NCI-H526 (cell line): ENCODE results near the gene SLC9A8.

Experiments
- DNase-seq, 2 experiments: peaks; one replicate each; lab custom pipeline; 2025; lab: John Stamatoyannopoulos, UW

Gene SLC9A8

DNA sequence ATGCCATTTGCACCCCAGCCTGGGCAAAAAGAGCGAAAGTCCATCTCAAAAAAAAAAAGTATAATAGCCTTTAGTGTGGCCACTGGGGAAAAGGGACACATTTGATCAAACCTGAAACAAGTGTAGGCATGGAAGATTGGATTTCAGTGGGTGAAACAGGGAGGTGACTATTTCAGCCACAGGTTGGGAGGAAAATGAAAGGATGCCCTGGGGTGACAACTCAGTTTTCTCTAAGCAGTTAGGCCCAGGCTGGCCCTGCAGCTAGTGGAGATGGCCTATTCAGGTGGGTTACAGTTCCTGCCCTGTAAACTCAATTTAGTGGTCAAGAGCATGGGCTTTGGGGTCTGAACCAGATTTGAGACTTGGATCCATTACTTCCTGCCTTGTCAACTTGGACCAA lies 66.3 kb downstream of the SLC9A8 start:
- DNase-seq = no peak

DNA sequence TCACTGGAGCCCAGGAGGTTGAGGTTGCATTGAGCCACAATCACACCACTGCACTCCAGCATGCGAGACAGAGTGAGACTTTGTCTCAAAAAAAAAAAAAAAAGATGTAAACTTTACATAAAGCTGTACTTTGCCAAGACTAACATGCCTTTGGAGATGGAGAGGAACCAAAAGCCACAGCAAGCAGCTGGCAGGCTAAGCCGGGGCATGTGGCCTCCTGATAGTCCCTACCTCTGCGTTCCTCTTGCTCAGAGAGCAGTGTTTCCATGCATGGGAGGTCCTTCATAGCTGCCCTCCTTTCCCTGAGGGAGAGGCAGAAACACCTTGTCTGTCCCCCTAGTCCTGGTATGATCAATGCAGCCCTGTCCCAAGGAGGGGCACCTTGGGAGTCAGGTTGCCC lies 67.5 kb downstream of the SLC9A8 start:
- DNase-seq = no peak

DNA sequence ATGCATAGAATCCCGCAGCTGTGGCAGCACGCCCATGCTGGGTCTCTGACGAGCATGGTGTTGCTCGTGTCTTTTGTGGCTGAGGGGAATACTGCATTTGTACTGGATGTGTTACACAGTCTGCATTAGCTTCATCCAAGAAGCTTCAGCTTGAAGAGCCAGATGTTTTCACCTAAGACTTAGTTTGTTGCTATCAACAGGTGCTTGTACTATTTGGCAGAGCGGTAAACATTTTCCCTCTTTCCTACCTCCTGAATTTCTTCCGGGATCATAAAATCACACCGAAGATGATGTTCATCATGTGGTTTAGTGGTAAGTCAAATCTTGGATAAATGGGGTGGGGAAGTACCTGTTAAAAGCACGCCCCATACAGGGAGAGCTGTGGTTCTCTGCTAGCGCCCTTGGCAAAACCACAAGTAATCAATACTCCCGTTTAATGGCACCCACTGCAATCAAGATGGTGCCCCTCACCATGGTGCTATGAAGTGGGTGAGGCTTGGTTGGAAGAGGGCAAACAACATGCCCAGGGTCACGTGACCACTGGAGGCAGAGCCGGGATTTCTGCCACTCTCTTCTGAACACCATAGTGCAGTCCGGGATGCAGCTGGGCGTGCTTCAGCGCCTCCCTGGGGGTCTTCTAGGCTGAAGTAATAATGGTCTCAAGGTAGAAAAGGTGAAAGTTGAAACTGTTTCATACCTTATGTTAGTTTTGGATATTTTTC lies 68.3 kb downstream of the SLC9A8 start:
- DNase-seq = no peak

DNA sequence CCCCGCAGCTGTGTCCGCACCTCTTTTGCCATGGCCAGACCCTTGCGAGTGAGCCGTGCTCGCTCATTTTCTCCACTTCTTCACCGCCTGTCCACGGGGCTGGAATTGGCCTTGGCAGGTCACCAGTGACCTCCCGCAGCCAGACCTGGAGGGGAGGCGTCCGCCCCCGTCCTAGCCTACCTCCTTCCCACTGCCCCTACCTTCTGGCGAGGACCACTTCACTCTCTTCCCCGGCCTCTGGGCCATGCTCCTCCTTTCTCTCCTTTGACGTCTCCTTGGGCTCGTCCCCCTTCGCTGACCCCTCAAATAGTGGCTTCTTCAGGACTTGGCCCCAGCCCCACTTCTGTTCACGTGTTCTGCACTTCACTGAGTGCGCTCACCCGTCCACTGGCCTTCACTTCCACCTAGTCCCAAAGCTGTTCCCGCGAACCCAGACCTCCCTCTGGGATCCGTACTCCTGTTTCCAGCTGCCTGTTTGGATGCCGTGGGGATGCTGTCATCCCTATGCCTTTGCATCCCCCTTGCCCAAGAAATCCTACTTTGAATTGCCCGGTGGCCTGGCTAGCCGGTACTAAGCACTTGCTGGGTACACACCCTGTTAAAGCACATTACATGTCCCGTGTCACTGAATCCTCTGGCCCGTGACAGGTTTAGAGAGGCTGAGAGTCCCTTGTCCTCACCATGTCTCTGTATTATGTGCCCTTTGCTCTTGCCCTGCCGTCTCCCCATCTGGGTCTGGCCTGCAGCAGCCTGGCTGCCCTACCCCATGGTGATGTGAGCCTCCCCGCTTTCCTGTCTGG lies 69.7 kb downstream of the SLC9A8 start:
- DNase-seq = no peak

DNA sequence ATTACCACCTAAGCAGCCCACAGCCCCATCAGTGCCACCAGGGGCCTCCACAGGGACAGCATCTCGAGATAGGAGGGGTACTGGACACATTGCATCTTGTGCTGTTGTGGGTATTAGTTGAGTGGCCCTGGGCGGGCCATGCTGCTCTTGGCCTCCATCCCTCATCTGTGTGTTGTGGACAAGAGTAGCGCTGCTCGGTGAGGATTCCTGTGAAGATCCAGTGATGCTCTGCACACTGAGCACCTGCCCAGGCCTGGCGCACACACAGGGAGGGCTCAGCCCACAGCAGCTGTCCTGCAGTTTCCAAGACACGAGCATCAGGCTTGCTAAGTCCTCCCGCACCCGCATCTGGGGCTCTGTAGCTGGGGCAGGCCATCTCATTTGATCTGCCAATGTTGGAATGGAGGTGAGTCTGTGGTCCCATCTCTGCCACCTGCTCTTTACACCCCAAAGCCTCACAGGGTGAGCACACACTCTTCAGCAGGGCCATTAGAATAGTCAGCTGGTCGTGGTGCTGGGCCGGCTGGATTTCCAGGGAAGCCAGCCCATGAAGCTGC lies 70.7 kb downstream of the SLC9A8 start:
- DNase-seq = no peak

DNA sequence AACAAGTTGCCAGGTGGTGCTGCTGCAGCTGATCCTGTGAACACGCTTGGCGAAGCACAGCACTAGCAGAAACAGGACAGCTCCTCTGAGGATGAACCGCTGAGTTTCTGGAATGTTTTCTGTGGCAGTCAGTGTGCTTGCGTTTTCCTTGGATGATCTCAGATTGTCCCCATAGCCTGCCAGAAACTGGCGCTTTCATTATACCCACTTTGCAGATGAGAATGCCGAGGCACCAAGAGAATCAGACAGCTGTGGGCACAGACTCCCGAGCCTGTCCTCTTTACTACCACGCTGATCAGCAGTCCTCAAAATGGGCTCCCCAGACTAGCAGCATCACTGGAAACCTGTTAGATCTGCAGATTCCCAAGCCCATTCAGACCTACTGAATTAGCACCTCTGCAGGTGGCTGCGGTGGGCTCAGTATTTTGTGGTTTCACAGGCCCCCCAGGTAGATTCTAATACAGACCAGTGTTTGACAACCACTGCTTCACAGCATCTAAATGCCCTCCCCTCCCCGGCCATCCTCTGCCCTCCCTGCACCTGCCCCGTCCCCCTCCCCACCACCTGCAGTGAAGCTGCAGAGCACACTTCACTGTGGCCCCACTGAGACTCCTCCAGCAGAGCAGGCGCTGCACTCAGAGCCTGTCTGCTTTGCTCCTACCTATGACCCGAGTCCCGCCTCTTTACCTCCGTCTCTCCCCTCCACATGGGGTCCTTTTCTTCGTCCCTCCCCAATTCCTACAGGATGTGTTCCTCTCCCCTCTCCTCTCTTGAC lies 73.1 kb downstream of the SLC9A8 start:
- DNase-seq = no peak

DNA sequence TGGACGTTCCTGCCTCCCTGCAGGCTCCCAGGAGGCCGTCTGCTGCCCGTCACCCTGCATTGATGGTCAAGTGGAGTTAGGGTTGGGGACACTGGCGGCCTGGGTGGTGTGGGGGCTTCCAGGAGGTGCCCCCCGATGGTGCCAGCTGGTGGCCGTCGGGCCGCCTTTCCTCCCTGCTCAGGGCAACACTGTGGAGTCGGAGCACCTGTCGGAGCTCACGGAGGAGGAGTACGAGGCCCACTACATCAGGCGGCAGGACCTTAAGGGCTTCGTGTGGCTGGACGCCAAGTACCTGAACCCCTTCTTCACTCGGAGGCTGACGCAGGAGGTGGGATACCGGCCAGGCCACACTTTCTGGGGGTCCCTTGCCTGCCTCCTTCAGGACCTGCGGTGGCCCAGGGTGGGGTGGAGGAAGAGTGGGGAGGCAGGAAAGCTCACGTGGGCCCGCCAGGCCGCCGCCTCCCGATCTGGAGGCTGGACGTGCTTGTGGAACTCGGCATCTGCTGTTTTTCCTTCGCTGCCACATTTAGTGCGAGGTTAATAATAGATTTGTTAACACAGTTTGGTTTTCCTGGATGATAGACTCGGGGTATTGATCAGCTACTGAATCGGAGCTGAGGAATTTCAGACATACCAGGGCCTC lies 74.1 kb downstream of the SLC9A8 start:
- no peak for DNase-seq

DNA sequence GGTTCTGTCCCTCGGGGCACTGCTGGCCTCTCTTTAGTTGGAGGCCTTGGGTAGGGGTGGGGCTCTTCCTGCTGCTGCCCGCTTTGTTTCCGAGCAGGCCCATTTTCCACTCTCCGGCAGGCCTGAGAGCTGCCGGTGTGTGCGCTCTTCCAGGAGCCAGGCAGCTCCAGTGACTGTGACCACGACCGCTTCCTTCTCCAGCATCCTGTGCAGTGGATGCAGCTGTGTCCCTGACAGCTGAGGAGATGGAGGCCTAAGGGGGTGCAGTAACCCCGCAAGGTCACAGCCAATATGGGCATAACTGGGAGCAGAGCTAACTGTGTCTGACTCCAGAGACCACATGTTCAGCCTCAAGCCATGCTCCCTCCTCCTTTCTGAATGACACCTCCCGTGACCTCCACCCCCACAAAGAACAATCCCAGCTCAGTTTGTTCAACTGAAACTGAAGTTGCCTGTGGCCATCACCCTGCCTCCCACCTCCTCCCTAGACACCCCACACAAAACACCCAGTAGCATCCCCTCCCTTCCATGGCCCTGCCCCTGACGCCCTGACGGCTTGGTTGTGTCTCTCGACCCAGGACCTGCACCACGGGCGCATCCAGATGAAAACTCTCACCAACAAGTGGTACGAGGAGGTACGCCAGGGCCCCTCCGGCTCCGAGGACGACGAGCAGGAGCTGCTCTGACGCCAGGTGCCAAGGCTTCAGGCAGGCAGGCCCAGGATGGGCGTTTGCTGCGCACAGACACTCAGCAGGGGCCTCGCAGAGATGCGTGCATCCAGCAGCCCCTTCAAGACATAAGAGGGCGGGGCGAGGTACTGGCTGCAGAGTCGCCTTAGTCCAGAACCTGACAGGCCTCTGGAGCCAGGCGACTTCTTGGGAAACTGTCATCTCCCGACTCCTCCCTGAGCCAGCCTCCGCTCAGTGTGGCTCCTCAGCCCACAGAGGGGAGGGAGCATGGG lies 74.9 kb downstream of the SLC9A8 start:
- no peak for DNase-seq

DNA sequence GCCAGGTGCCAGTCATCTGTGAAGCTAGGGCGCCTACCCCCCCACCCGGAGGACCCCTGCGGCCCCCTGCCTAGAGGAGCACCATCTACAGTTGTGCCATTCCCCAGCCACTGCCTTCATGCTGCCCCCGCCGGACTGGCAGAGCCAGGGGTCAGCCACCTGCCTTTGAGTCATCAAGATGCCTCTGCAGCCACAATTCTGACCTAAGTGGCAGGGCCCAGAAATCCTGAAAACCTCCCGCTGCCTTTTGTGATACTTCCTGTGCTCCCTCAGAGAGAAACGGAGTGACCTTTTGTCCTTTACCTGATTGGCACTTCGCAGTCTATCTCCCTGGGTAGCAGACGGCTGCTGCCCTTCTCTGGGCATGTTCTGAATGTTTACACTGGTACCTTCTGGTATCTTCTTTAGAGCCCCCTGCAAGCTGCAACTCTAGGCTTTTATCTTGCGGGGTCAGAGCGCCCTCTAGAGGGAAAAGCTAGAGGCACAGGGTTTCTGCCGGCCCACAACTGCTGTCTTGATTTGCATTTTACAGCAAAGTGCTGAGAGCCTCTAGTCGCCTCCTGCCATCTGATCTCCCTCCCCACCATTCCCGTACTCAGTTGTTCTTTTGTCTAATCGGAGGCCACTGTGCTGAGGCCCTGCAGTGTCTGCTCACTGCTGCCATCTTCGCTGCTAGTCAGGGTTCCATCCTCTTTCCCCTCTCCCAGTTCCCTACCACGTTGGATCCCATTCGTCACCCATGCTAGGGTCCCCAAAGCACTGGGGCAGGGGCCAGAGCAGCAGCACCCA lies 75.8 kb downstream of the SLC9A8 start:
- DNase-seq = peak; percentile 88 to 96

DNA sequence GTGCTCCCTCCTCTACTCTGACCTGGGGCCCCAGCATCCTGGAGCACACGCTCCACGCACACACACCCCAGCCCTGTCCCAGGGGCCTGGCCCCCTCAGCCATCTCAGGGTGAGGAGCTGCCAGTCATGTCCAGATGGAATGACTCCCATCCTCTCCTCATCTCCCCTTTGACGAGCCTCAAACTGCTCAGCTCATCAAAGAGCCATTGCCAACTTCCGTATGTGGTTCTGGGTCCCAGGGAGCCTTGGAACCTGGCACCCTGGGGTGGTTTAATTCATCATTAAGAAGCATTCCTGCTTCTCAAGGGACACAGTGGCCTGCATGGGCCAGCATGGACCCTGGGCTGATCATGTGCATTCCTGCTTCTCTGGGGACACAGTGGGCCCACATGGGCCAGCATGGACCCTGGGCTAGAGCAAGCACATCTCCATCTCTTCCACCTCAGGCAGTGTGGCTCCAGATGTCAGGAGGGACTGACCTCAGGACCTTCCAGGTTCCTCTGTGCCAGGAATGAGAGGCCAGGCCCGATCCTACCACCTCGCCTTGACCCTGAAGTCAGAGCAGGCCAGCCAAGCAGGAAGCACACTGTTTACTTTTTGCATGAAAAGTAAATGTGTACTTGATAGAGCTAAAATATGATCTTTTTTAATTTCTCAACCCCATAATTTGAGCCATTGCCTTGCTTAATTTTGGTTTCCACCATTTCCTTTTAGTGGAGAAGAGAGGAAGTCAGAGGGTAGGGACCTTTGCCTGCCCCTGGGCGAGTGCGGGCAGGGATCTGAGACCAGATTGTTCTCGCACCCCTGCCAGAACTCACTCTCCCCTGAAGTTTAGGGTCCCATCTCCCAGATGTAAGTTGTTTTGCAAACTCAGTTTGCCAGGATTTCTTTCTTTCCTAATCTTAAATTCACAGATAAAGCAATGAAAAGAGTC lies 76.6 kb downstream of the SLC9A8 start:
- DNase-seq = no peak

DNA sequence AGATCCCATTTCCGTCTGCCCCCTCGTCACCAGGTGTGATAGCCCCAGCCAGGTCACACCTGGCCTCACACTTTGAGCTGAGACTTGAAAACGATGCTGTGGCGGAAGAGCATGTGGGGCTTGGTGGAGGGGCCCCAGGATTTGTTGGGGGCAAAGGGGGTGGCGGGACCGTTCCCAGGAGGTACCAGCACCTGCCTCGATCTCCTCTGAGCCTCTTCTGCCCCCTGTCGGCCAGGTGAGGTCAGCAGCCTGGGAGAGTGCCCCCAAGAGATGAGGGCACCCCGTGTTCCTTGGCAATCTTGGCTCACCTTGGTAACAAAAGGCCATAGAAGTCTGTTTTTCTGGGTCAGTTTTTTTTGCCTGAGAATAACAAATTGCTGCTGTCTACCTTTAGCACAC lies 77.3 kb downstream of the SLC9A8 start:
- peak in 1 of 2 experiments; percentile 52 for DNase-seq

DNA sequence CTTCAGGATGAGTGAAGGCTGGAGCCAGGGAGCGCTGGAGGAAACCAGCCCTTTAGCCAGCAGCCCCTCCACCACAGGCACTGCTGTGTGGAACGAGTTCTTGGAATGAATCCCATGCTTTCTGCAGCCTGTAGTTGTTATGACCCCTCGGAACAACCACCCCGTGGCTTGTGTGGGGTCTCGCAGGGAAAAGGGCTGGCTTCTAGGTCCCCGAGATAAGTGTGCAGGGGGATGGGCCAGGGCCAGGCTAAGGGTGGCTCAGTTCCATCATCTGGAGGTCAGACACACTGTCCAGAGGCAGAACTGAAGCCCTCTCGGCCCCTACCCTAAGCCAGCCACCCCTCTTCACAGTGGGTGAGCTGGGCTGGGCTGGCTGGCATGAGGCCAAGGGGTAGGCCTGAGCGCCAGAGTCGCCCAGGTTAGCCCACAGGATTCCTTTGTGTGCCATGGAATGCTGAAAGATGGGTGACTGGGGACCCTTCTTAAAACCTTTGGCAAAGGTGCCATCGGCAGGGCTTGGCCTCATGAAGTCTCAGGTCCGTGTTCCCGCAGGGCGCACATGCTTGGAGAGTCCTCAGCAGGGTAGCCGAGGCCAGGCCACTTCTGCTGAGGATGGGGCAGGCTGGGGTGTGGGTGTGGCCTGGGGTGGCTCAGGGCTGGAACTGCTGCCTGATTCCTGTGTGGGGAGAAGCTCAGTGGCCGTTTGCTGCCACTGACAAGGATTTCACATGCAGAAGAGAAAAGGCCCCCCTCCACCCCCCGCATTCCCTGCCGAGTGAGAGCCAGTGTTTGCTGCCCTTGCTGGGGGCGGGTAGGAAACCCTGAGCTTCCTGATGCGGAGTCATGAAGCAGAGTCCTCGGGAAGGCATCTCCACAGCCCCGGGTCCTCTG lies 78.1 kb downstream of the SLC9A8 start:
- no peak for DNase-seq

DNA sequence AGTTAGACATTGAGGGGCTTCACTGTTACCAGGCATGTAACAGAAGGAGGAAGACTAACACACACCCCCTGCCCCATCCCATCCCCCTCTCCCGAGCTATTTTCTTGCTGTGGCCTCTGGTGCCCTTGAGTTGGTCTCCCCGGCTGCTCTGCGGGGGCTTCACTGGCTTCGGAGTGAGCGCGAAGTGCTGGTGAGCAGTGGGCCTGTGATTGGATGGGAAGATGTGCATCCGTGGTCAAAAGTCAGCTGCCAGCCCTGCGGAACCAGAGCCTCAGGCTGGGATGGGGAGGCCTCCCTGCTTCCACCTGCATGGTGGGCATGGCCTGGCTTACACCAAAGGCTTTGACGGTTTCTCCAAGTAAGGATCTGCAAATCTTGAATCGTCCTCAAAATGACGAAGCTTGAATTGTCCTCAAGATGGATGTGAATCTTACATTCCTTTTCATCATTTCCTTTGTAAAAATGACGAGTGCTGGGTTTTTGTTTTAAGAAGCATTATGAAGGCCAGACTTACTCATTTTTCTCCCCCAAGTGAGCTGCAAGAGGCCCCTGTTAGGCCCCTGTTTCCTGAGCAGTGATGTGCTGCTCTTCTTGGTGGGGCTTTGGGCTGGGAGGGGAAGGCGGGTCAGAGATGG lies 79.0 kb downstream of the SLC9A8 start:
- no peak for DNase-seq

DNA sequence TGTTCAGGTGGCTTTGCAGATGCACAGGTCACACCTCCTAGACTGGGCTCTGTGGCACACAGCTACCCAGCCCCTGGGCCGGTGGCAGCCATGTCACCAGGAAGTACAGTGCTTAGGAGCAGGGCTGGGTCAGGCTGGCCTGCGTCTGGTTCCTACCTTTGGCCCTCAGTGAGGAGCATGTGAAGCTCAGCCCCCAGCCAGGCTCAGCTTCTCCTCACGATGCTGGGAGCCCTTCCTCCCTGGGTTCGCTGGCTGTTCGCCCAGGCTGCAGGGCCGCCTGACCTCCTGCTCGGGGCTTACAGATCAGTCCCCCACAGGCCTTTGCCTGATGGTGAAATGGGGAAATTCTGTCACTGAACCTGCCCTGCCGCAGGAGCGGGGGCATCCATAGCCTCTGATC lies 79.6 kb downstream of the SLC9A8 start:
- no peak for DNase-seq

DNA sequence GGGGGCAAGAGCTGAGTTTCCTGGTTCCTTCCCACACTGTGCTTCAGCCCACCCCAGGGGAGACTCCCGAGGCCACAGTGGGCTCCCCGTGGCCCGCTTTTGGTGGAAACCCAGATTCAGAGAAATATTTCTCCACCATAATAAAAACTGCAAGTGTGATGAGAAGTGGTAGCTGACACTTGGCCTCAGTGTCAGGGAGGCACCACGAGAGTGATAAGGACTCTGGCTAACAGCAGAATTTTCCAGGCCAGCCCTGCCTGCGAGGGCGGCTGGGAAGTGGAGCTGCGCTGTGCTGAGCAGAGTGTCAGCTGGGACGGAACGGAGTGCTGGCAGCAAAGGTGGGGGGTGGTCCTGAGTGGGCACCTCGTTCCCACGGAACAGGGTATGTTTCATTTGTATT lies 80.2 kb downstream of the SLC9A8 start:
- DNase-seq = no peak

DNA sequence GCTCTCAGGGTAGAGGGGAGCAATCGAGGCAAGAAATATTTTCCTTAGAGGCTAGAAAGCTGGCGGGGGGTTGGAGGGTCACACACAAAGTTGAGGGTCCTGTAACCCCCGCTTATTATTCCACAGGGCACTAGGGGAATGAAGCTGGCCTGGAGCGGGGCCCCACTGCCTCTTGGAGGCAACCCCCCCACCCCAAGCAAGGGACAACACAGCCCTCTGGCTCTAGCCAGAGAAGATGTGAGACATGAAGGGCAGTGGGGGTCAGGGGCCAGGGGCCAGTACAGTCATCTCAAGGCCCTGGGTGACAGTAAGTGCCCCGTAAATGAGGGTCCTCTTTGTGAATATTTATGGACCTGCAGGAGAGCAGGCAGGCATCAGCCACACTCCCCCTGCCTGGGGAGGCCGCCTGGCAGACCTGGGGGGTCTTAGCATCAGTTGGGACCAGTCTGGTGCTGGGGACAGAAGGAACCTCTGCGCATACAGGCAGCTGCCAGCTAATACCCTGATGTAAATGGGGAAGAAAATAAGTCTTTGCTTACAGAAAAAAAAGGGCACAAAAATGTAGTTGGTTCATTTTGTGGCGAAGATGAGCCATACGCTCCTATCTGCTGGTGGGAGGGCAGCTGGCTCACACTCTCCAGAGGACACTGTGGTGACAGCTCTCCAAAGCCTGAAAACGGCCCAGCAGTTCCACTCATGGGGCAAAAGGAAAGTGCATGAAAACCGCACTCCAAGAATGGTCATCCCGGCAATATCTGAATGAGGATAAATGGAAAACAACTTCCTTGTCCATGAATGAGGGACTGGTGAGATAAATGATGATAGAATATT lies 80.8 kb downstream of the SLC9A8 start:
- DNase-seq = no peak
